Esophagus squamous epithelium (tissue), 5 donors: ENCODE measurements around the gene CSNK1G1. TPM values are rescaled to one million over a fixed set of nuclear protein-coding genes. Genes with fewer than 3 reads are reported as not detected.
"Not testable (repeated sequence)": the region's sequence is repeated elsewhere in the genome, so short reads cannot be mapped to it uniquely, and the experiment has no call there.

ENCODE experiments used
- DNase-seq: peaks from one replicate; lab custom pipeline; 2025; lab: John Stamatoyannopoulos, UW
- H3K27ac ChIP-seq, 4 donors: fragments of 200-600 bp; sonication (generic); one replicate each; pipeline ENCODE4 v1.5.1; 2016 to 2019; ENCODE audit warnings: mild to moderate bottlenecking in 1 of 4
- H3K27me3 ChIP-seq, 4 donors: fragments of 200-600 bp; sonication (generic); 1 replicate in 3 of 4; 2 replicates in 1 of 4; pipeline versions ENCODE4 v1.5.1 to v1.6.0; 2017 to 2021; ENCODE audit warnings: antibody characterized with exemption in 1 of 4
- H3K36me3 ChIP-seq, 3 donors: fragments of 200-600 bp; sonication (generic); one replicate each; pipeline ENCODE4 v1.5.1; 2016 to 2019
- H3K4me1 ChIP-seq, 3 donors: fragments of 200-600 bp; sonication (generic); one replicate each; pipeline ENCODE4 v1.5.1; 2017 to 2019
- H3K4me3 ChIP-seq, 4 donors: fragments of 200-600 bp; sonication (generic); 1 replicate in 3 of 4; 2 replicates in 1 of 4; pipeline ENCODE4 v1.5.1; 2016 to 2019; ENCODE audit warnings: mild to moderate bottlenecking in 2 of 4, moderate library complexity in 1 of 4
- H3K9me3 ChIP-seq, 3 donors: fragments of 200-600 bp; sonication (generic); one replicate each; pipeline ENCODE4 v1.5.1; 2016 to 2019
- CTCF ChIP-seq, 6 experiments: fragments of 450-650 bp in 4 of 6; fragments of 200-600 bp in 2 of 6; sonication (generic) in 2 of 6; IDR thresholded peaks; one replicate each; pipeline ENCODE4 v1.5.1; 2016 to 2019; ENCODE audit warnings: antibody characterized with exemption in 6 of 6, mild to moderate bottlenecking in 4 of 6, moderate library complexity in 4 of 6
- POLR2A ChIP-seq, 4 donors: fragments of 450-650 bp; IDR thresholded peaks; one replicate each; pipeline ENCODE4 v1.6.1; 2017; ENCODE audit warnings: antibody characterized with exemption in 4 of 4, mild to moderate bottlenecking in 4 of 4, moderate library complexity in 3 of 4
- WGBS, 2 donors: methylation state at CpG; one replicate each; pipeline ENCODE4 v1.1.5; 2018; 5-methylcytosine and 5-hydroxymethylcytosine counted together
- intact Hi-C: fragments of 100-400 bp; cut with DNase I; formaldehyde crosslinking; loops from one replicate; pipeline ENCODE4 v1.15.0; 2022
- total RNA-seq, 4 donors: library from RNA; depleted of rRNA; stranded (reverse); fragments of >200 nt; gene quantifications; one replicate each; pipeline ENCODE4 v1.1.0, GENCODE V29; 2016
- donor health status: DM: yes; HTN: yes; CAD: no.

The CSNK1G1 gene
- total RNA-seq, 4 donors from 2014 or later, result 15.0 to 21.4 (median 16.8) TPM

GRCh38 chr15:64351265-64351664 lies 4.7 kb downstream of the CSNK1G1 start:
- H3K27ac ChIP-seq, result no peak overlapping the region
- H3K27me3 ChIP-seq, result no peaks in the 10 kb centered on the region
- WGBS, 2 donors, result 72 to 86% methylated on average over 7 of the region's 7 CpGs
- H3K4me1 ChIP-seq, result peaks cover 3 to 21% (median 6%) of the 10 kb centered on the region in 3 donors
- no peaks in the 10 kb centered on the region for H3K9me3 ChIP-seq
- TF ChIP-seq CTCF (IDR thresholded peaks at IDR 0.05) (no peak), POLR2A (IDR thresholded peaks at IDR 0.05) (no peak)
- H3K4me3 ChIP-seq, result no peak overlapping the region
- intact Hi-C loops, result loop anchor here (10.0 kb wide), 2 partner anchors 136 to 196 kb away; partner anchors contain the start of gene SNX22
- no peak for DNase-seq
- H3K36me3 ChIP-seq, result peaks cover 0 to 24% (median 0%) of the 10 kb centered on the region in 3 donors

GRCh38 chr15:64349375-64349774 lies 6.6 kb downstream of the CSNK1G1 start:
- Histone ChIP-seq H3K4me1 (peaks cover 0 to 12% (median 2%) of the 10 kb centered on the region in 3 donors), H3K36me3 (peaks cover 0 to 24% (median 0%) of the 10 kb centered on the region in 3 donors), H3K27me3 (no peaks in the 10 kb centered on the region), H3K4me3 (no peak overlapping the region), H3K27ac (no peak overlapping the region), H3K9me3 (no peaks in the 10 kb centered on the region)
- 100% methylated on average over 2 of the region's 2 CpGs; no CpG with 5 or more reads in 1 of the 2 donors for WGBS, 2 donors
- TF ChIP-seq CTCF (IDR thresholded peaks at IDR 0.05) (no peak), POLR2A (IDR thresholded peaks at IDR 0.05) (no peak)
- intact Hi-C loops, result no loop called here
- no peak for DNase-seq

DNA sequence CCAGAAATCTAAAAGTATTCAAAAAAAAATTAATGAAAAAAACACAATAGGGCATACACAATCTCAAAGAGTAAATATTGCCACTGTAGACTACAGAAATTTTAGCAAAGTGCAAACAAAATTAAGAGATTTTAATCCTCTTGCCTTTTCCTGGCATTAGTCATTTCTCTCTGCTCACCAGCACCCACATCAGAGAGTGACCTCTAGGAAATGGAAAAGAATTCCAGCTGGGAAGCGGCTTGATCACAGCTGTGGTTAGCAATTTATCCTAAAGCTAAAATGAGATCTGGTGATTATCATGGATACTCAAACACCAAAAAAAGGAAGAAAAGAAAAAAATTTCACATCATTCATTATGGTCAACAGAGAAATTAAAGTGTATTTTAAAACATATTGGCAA lies 7.5 kb downstream of the CSNK1G1 start:
- Histone ChIP-seq H3K9me3 (no peaks in the 10 kb centered on the region), H3K36me3 (peaks cover 0 to 17% (median 0%) of the 10 kb centered on the region in 3 donors), H3K27ac (no peak overlapping the region), H3K4me3 (no peak overlapping the region), H3K4me1 (peaks cover 0 to 6% (median 0%) of the 10 kb centered on the region in 3 donors), H3K27me3 (no peaks in the 10 kb centered on the region)
- intact Hi-C loops, result no loop called here
- DNase-seq, result no peak
- TF ChIP-seq CTCF (IDR thresholded peaks at IDR 0.05) (no peak), POLR2A (IDR thresholded peaks at IDR 0.05) (no peak)
- 76 to 88% methylated on average over 1 of the region's 1 CpG for WGBS, 2 donors

GRCh38 chr15:64346242-64346641 lies 9.7 kb downstream of the CSNK1G1 start:
- H3K9me3 ChIP-seq, H3K27ac ChIP-seq, DNase-seq, intact Hi-C loops, H3K4me1 ChIP-seq, H3K4me3 ChIP-seq, H3K27me3 ChIP-seq: not testable (repeated sequence)
- 93% methylated on average over 6 of the region's 6 CpGs for whole genome bisulfite sequencing, 2 donors
- H3K36me3 ChIP-seq, result peaks cover 0 to 29% (median 0%) of the 10 kb centered on the region in 3 donors

DNA sequence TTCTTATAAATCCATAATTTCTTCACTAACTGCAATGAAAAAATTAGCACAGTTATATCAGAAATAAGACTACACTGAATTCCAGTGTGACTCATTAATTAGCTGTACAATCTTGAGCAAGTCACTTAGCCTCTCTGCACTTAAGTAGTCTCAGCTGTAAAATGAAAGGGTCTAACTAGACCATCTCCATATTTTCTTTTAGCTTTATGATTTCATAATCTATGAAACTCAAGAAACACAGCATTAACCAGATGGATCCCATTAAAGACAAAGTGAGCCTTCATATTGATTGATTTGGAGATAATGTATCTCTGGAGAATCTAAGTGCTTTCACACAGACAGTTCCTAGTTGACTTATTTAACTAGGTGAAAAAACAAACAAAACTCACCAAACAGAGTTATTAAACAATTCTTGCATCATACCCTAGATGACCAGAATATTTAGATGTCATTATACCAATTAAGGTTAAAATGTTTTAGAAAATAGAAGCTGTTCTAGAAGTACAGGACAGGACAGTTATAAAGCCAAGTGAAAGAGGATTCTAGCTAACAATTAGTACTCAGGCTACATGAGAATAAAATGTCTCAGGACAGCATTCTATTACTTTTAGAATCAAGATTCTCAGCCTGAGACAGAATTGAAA lies 11.2 kb downstream of the CSNK1G1 start:
- no peaks in the 10 kb centered on the region for H3K27me3 ChIP-seq
- intact Hi-C loops, result no loop called here
- TF ChIP-seq POLR2A (IDR thresholded peaks at IDR 0.05), result no peak
- TF ChIP-seq CTCF (IDR thresholded peaks at IDR 0.05), result no peak
- H3K4me1 ChIP-seq, result no peaks in the 10 kb centered on the region
- H3K36me3 ChIP-seq, result peaks cover 0 to 34% (median 0%) of the 10 kb centered on the region in 3 donors
- H3K4me3 ChIP-seq, result no peak overlapping the region
- H3K27ac ChIP-seq, result no peak overlapping the region
- no peaks in the 10 kb centered on the region for H3K9me3 ChIP-seq
- no peak for DNase-seq
